ENCODE measurements around the gene ANKRD1.
"Not testable (repeated sequence)": the region's sequence is repeated elsewhere in the genome, so short reads cannot be mapped to it uniquely, and the experiment has no call there.

ANKRD1 gene

GRCh38 chr10:90958781-90959180 is 37.9 kb upstream of the ANKRD1 start:
- DNase-seq (ENCODE audit: low read depth), result no peak
- H3K4me3 ChIP-seq (ENCODE audit: low read depth, low read length), result no peak overlapping the region
- no peak for TF ChIP-seq POLR2A (IDR thresholded peaks at IDR 0.05; ENCODE audit: extremely low read depth, insufficient read length)
- TF ChIP-seq MYC (IDR thresholded peaks at IDR 0.05; ENCODE audit: low read depth, low read length), result no peak
- TF ChIP-seq CTCF (IDR thresholded peaks at IDR 0.05; ENCODE audit: low read depth, low read length), result no peak
- no peak for TF ChIP-seq MAX (IDR thresholded peaks at IDR 0.05; ENCODE audit: low read depth, low read length)

- TF ChIP-seq POLR2A (IDR thresholded peaks at IDR 0.05; ENCODE audit: extremely low read depth, insufficient read length) (no peak), MAX (IDR thresholded peaks at IDR 0.05; ENCODE audit: low read depth, low read length) (no peak)
- H3K4me3 ChIP-seq (ENCODE audit: low read depth, low read length), result no peak overlapping the region
- peak; percentile 12 for DNase-seq (ENCODE audit: low read depth)
Measured at GRCh38 chr10:90947030-90947960, 26.4 kb upstream of the ANKRD1 start.

- no peak overlapping the region for H3K4me3 ChIP-seq (ENCODE audit: low read depth, low read length)
- TF ChIP-seq MYC (IDR thresholded peaks at IDR 0.05; ENCODE audit: low read depth, low read length) (no peak), POLR2A (IDR thresholded peaks at IDR 0.05; ENCODE audit: extremely low read depth, insufficient read length) (no peak), MAX (IDR thresholded peaks at IDR 0.05; ENCODE audit: low read depth, low read length) (no peak), CTCF (IDR thresholded peaks at IDR 0.05; ENCODE audit: low read depth, low read length) (no peak)
- no peak for DNase-seq (ENCODE audit: low read depth)
Measured at GRCh38 chr10:90945491-90946070, 24.7 kb upstream of the ANKRD1 start.

GRCh38 chr10:90944749-90945148 is 23.9 kb upstream of the ANKRD1 start:
- TF ChIP-seq POLR2A (IDR thresholded peaks at IDR 0.05; ENCODE audit: extremely low read depth, insufficient read length) (no peak), MYC (IDR thresholded peaks at IDR 0.05; ENCODE audit: low read depth, low read length) (no peak), MAX (IDR thresholded peaks at IDR 0.05; ENCODE audit: low read depth, low read length) (no peak), CTCF (IDR thresholded peaks at IDR 0.05; ENCODE audit: low read depth, low read length) (no peak)
- no peak for DNase-seq (ENCODE audit: low read depth)
- H3K4me3 ChIP-seq (ENCODE audit: low read depth, low read length), result no peak overlapping the region

GRCh38 chr10:90942980-90943379 is 22.1 kb upstream of the ANKRD1 start:
- H3K4me3 ChIP-seq (ENCODE audit: low read depth, low read length); DNase-seq (ENCODE audit: low read depth): not testable (repeated sequence)

GRCh38 chr10:90939648-90940047 is 18.8 kb upstream of the ANKRD1 start:
- no peak for DNase-seq (ENCODE audit: low read depth)
- no peak for TF ChIP-seq MYC (IDR thresholded peaks at IDR 0.05; ENCODE audit: low read depth, low read length)
- TF ChIP-seq CTCF (IDR thresholded peaks at IDR 0.05; ENCODE audit: low read depth, low read length), result no peak
- no peak for TF ChIP-seq MAX (IDR thresholded peaks at IDR 0.05; ENCODE audit: low read depth, low read length)
- TF ChIP-seq POLR2A (IDR thresholded peaks at IDR 0.05; ENCODE audit: extremely low read depth, insufficient read length), result no peak
- H3K4me3 ChIP-seq (ENCODE audit: low read depth, low read length), result no peak overlapping the region
